Islet precursor cell (in vitro differentiated cells): Measurements from ENCODE around the gene SEC16B.

Source experiments
- DNase-seq: peaks from one replicate; pipeline ENCODE4 v3.0.0-alpha.2; 2018

Gene SEC16B

GRCh38 chr1:177897998-177898654 lies 71.7 kb downstream of the SEC16B start:
- no peak for DNase-seq

- peak; percentile 79 for DNase-seq
Measured at GRCh38 chr1:177897281-177897997, 72.4 kb downstream of the SEC16B start.
